GM21515 (cell line): ENCODE data around the gene PRIMA1.

Experiments
- ATAC-seq: cut with Tn5 transposase; IDR thresholded peaks from one replicate; pipeline ENCODE4 v1.9.1; 2021; ENCODE audit not compliant: unreplicated experiment

The PRIMA1 gene

GRCh38 chr14:93715279-93715927 is 72.9 kb downstream of the PRIMA1 start:
- no peak for ATAC-seq

- ATAC-seq = no peak
Measured at GRCh38 chr14:93714605-93715004, 73.7 kb downstream of the PRIMA1 start.

GRCh38 chr14:93713726-93714405 is 74.4 kb downstream of the PRIMA1 start:
- no peak for ATAC-seq

GRCh38 chr14:93712838-93713724 is 75.2 kb downstream of the PRIMA1 start:
- no peak for ATAC-seq

GRCh38 chr14:93712079-93712837 is 76.0 kb downstream of the PRIMA1 start:
- no peak for ATAC-seq

GRCh38 chr14:93709249-93709648 is 79.0 kb downstream of the PRIMA1 start:
- no peak for ATAC-seq

- no peak for ATAC-seq
Measured at GRCh38 chr14:93708800-93709199, 79.5 kb downstream of the PRIMA1 start.

- ATAC-seq = no peak
Measured at GRCh38 chr14:93708311-93708734, 80.0 kb downstream of the PRIMA1 start.

GRCh38 chr14:93707475-93707874 is 80.8 kb downstream of the PRIMA1 start:
- no peak for ATAC-seq

- ATAC-seq = no peak
Measured at GRCh38 chr14:93706360-93706955, 81.8 kb downstream of the PRIMA1 start.

- no peak for ATAC-seq
Measured at GRCh38 chr14:93705513-93706156, 82.7 kb downstream of the PRIMA1 start.

- no peak for ATAC-seq
Measured at GRCh38 chr14:93703941-93704340, 84.3 kb downstream of the PRIMA1 start.

- no peak for ATAC-seq
Measured at GRCh38 chr14:93702946-93703345, 85.3 kb downstream of the PRIMA1 start.

GRCh38 chr14:93701562-93701961 is 86.7 kb downstream of the PRIMA1 start:
- ATAC-seq = no peak

GRCh38 chr14:93700928-93701327 is 87.4 kb downstream of the PRIMA1 start:
- no peak for ATAC-seq

GRCh38 chr14:93693914-93694313 is 94.4 kb downstream of the PRIMA1 start:
- ATAC-seq = no peak

- ATAC-seq = no peak
Measured at GRCh38 chr14:93691042-93691780, 97.1 kb downstream of the PRIMA1 start.

GRCh38 chr14:93690146-93690545 is 98.1 kb downstream of the PRIMA1 start:
- ATAC-seq = no peak

GRCh38 chr14:93688820-93689219 is 99.5 kb downstream of the PRIMA1 start:
- ATAC-seq = no peak
